ENCODE results near the gene FUT3.

Gene FUT3

GRCh38 chr19:5803752-5804515 lies 47.3 kb downstream of the FUT3 start:
- peaks cover 4% of the 10 kb centered on the region for H3K36me3 Mint-ChIP-seq (ENCODE audit: insufficient read depth)

GRCh38 chr19:5803441-5803751 lies 47.9 kb downstream of the FUT3 start:
- peak overlapping the region; percentile 77 to 87 for H3K4me3 Mint-ChIP-seq
- peaks cover 13 to 14% of the 10 kb centered on the region in 2 donors for H3K4me1 Mint-ChIP-seq (ENCODE audit: low read depth in 2 of 2)
- H3K27ac Mint-ChIP-seq: no peak overlapping the region
- H3K36me3 Mint-ChIP-seq (ENCODE audit: insufficient read depth): peaks cover 4% of the 10 kb centered on the region
- no peaks in the 10 kb centered on the region for H3K9me3 Mint-ChIP-seq
- H3K27me3 Mint-ChIP-seq: peaks cover 29 to 59% of the 10 kb centered on the region in 2 donors
- no peak for ATAC-seq (replicated peaks)
- no peak for DNase-seq

More at GRCh38 chr19:5803752-5804515, 47.3 kb downstream of the FUT3 start:
- Mint-ChIP-seq H3K27me3 (peaks cover 24 to 53% of the 10 kb centered on the region in 2 donors), H3K4me3 (peak overlapping the region; percentile 77 to 87), H3K27ac (peak overlapping the region; percentile 8 to 90), H3K4me1 (ENCODE audit: low read depth in 2 of 2) (peaks cover 13 to 14% of the 10 kb centered on the region in 2 donors), H3K9me3 (no peaks in the 10 kb centered on the region)
- DNase-seq: peak; percentile 87 to 90 (median 90)
- peak; percentile 94 for ATAC-seq (replicated peaks)

GRCh38 chr19:5801796-5802619 lies 49.2 kb downstream of the FUT3 start:
- H3K4me3 Mint-ChIP-seq: peak overlapping the region; percentile 14 to 27
- peaks cover 13 to 14% of the 10 kb centered on the region in 2 donors for H3K4me1 Mint-ChIP-seq (ENCODE audit: low read depth in 2 of 2)
- H3K9me3 Mint-ChIP-seq: no peaks in the 10 kb centered on the region
- H3K36me3 Mint-ChIP-seq (ENCODE audit: insufficient read depth): peaks cover 4% of the 10 kb centered on the region
- peaks cover 36 to 68% of the 10 kb centered on the region in 2 donors for H3K27me3 Mint-ChIP-seq
- H3K27ac Mint-ChIP-seq: peak overlapping the region in 1 of 2 donors; percentile 49
- ATAC-seq (replicated peaks): no peak
- DNase-seq: no peak

- ATAC-seq (replicated peaks) (no peak), DNase-seq (no peak)
- Mint-ChIP-seq H3K4me1 (ENCODE audit: low read depth in 2 of 2) (peaks cover 13 to 14% of the 10 kb centered on the region in 2 donors), H3K27ac (no peak overlapping the region), H3K9me3 (no peaks in the 10 kb centered on the region), H3K27me3 (peaks cover 36 to 68% of the 10 kb centered on the region in 2 donors), H3K4me3 (no peak overlapping the region), H3K36me3 (ENCODE audit: insufficient read depth) (peaks cover 3% of the 10 kb centered on the region)
Measured at GRCh38 chr19:5800361-5801270, 50.6 kb downstream of the FUT3 start.

- Mint-ChIP-seq H3K9me3 (no peaks in the 10 kb centered on the region), H3K27me3 (peaks cover 36 to 68% of the 10 kb centered on the region in 2 donors), H3K27ac (peak overlapping the region in 1 of 2 donors; percentile 56), H3K36me3 (ENCODE audit: insufficient read depth) (no peaks in the 10 kb centered on the region), H3K4me1 (ENCODE audit: low read depth in 2 of 2) (peaks cover 12 to 14% of the 10 kb centered on the region in 2 donors), H3K4me3 (no peak overlapping the region)
- ATAC-seq (replicated peaks): no peak
- DNase-seq: no peak
Measured at GRCh38 chr19:5799247-5800241, 51.7 kb downstream of the FUT3 start.

- DNase-seq: no peak
- H3K36me3 Mint-ChIP-seq (ENCODE audit: insufficient read depth): no peaks in the 10 kb centered on the region
- H3K9me3 Mint-ChIP-seq: no peaks in the 10 kb centered on the region
- no peak for ATAC-seq (replicated peaks)
- no peak overlapping the region for H3K4me3 Mint-ChIP-seq
- H3K4me1 Mint-ChIP-seq (ENCODE audit: low read depth in 2 of 2): peaks cover 1 to 3% of the 10 kb centered on the region in 2 donors
- H3K27ac Mint-ChIP-seq: no peak overlapping the region
- peaks cover 36 to 56% of the 10 kb centered on the region in 2 donors for H3K27me3 Mint-ChIP-seq
Measured at GRCh38 chr19:5798244-5798643, 53.0 kb downstream of the FUT3 start.

- Mint-ChIP-seq H3K27me3 (peaks cover 26 to 30% of the 10 kb centered on the region in 2 donors), H3K36me3 (ENCODE audit: insufficient read depth) (peaks cover 11% of the 10 kb centered on the region), H3K27ac (no peak overlapping the region), H3K4me1 (ENCODE audit: low read depth in 2 of 2) (peaks cover 6 to 7% of the 10 kb centered on the region in 2 donors), H3K9me3 (peaks cover 0 to 2% of the 10 kb centered on the region in 2 donors), H3K4me3 (no peak overlapping the region)
- DNase-seq (no peak), ATAC-seq (replicated peaks) (no peak)
Measured at GRCh38 chr19:5795382-5795919, 55.8 kb downstream of the FUT3 start.

GRCh38 chr19:5793188-5793587 lies 58.1 kb downstream of the FUT3 start:
- Mint-ChIP-seq H3K27ac (no peak overlapping the region), H3K9me3 (peaks cover 0 to 2% of the 10 kb centered on the region in 2 donors), H3K27me3 (peaks cover 5 to 8% of the 10 kb centered on the region in 2 donors), H3K4me1 (ENCODE audit: low read depth in 2 of 2) (peaks cover 11 to 15% of the 10 kb centered on the region in 2 donors), H3K4me3 (no peak overlapping the region), H3K36me3 (ENCODE audit: insufficient read depth) (peaks cover 31% of the 10 kb centered on the region)
- ATAC-seq (replicated peaks) (no peak), DNase-seq (no peak)
